BLaER1 treated with 17β-estradiol and CSF1 and Interleukin-3, amounts not matched to agents 10 nM and 100 nM (cell line): Measurements from ENCODE around the gene FFAR2.
"Not testable (repeated sequence)": the region's sequence is repeated elsewhere in the genome, so short reads cannot be mapped to it uniquely, and the experiment has no call there.

ENCODE experiments used
- H3K27ac ChIP-seq, 11 experiments: shearing (Covaris generic); formaldehyde crosslinking; 2 replicates each; pipeline ENCODE4 v1.8.1; 2022
- H3K27me3 ChIP-seq, 11 experiments: shearing (Covaris generic); formaldehyde crosslinking; 2 replicates each; pipeline ENCODE4 v1.8.1; 2022
- H3K36me3 ChIP-seq, 11 experiments: shearing (Covaris generic); formaldehyde crosslinking; 2 replicates each; pipeline ENCODE4 v1.8.1; 2022
- H3K4me1 ChIP-seq, 10 experiments: shearing (Covaris generic); formaldehyde crosslinking; 2 replicates each; pipeline ENCODE4 v1.8.1; 2022
- H3K4me2 ChIP-seq, 11 experiments: shearing (Covaris generic); formaldehyde crosslinking; 2 replicates each; pipeline ENCODE4 v1.8.1; 2022
- H3K4me3 ChIP-seq, 10 experiments: shearing (Covaris generic); formaldehyde crosslinking; 2 replicates each; pipeline ENCODE4 v1.8.1; 2022
- H3K9ac ChIP-seq, 11 experiments: shearing (Covaris generic); formaldehyde crosslinking; 2 replicates each; pipeline ENCODE4 v1.8.1; 2022
- H3K9me3 ChIP-seq, 11 experiments: shearing (Covaris generic); formaldehyde crosslinking; replicated peaks in 1 of 11; 2 replicates each; pipeline ENCODE4 v1.8.1; 2022
- H4K20me1 ChIP-seq, 11 experiments: shearing (Covaris generic); formaldehyde crosslinking; 2 replicates each; pipeline ENCODE4 v1.8.1; 2022
- Cebpa-rat ChIP-seq, 11 experiments: shearing (Covaris generic); IDR thresholded peaks; 2 replicates each; pipeline ENCODE4 v1.8.1; 2022

FFAR2 gene

GRCh38 chr19:35447606-35448469 is at the start of gene FFAR2:
TSS of gene FFAR2 (plus strand) at chr19:35448257. CDS start at chr19:35449715, 1,458 bp downstream.
- Histone ChIP-seq H3K4me1 (peaks cover 55 to 100% (median 90%) of the 10 kb centered on the region in 10 experiments), H3K9me3 (peaks cover 0 to 6% (median 0%) of the 10 kb centered on the region in 11 experiments; a peak in 3 of 22 replicates), H3K4me2 (peak within 1 kb of the TSS; percentile 65 to 99 (median 90)), H3K36me3 (peaks cover 0 to 20% (median 0%) of the 10 kb centered on the region in 11 experiments; a peak in 5 of 22 replicates), H3K27ac (peak within 1 kb of the TSS; percentile 17 to 99 (median 84)), H3K4me3 (peak within 1 kb of the TSS in 8 of 10 experiments; percentile 7 to 57 (median 38); a peak in 11 of 20 replicates), H3K27me3 (no peaks in the 10 kb centered on the region), H4K20me1 (peaks cover 0 to 11% (median 0%) of the 10 kb centered on the region in 11 experiments; a peak in 1 of 22 replicates), H3K9ac (peak within 1 kb of the TSS in 9 of 11 experiments; percentile 39 to 88 (median 80); a peak in 17 of 22 replicates)
- TF ChIP-seq Cebpa-rat (IDR thresholded peaks at IDR 0.05), result no peak

GRCh38 chr19:35398570-35398969 is 49.5 kb upstream of the FFAR2 start:
- no peak overlapping the region for H3K4me3 ChIP-seq
- H3K9ac ChIP-seq, result no peak overlapping the region
- no peaks in the 10 kb centered on the region for H4K20me1 ChIP-seq
- no peaks in the 10 kb centered on the region for H3K27me3 ChIP-seq
- H3K27ac ChIP-seq, result no peak overlapping the region
- H3K4me2 ChIP-seq, result no peak overlapping the region
- no peaks in the 10 kb centered on the region for H3K9me3 ChIP-seq
- peaks cover 31 to 64% (median 39%) of the 10 kb centered on the region in 10 experiments for H3K4me1 ChIP-seq
- no peaks in the 10 kb centered on the region for H3K36me3 ChIP-seq
- no peak for TF ChIP-seq Cebpa-rat (IDR thresholded peaks at IDR 0.05)

- no peak overlapping the region for H3K4me3 ChIP-seq
- peaks cover 27 to 58% (median 35%) of the 10 kb centered on the region in 10 experiments for H3K4me1 ChIP-seq
- H3K36me3 ChIP-seq, result no peaks in the 10 kb centered on the region
- H3K27me3 ChIP-seq, result no peaks in the 10 kb centered on the region
- no peak overlapping the region for H3K9ac ChIP-seq
- H3K27ac ChIP-seq, result no peak overlapping the region
- no peak for TF ChIP-seq Cebpa-rat (IDR thresholded peaks at IDR 0.05)
- peak overlapping the region in 6 of 11 experiments; percentile 0 to 47 (median 16); a peak in 5 of 22 replicates for H3K4me2 ChIP-seq
- no peaks in the 10 kb centered on the region for H4K20me1 ChIP-seq
- H3K9me3 ChIP-seq, result no peaks in the 10 kb centered on the region
Measured at GRCh38 chr19:35399231-35399630, 48.8 kb upstream of the FFAR2 start.

- no peak for TF ChIP-seq Cebpa-rat (IDR thresholded peaks at IDR 0.05)
- Histone ChIP-seq H4K20me1 (no peaks in the 10 kb centered on the region), H3K27ac (no peak overlapping the region), H3K4me1 (peaks cover 27 to 48% (median 35%) of the 10 kb centered on the region in 10 experiments), H3K4me3 (no peak overlapping the region), H3K9me3 (no peaks in the 10 kb centered on the region), H3K9ac (no peak overlapping the region), H3K4me2 (peak overlapping the region in 6 of 11 experiments; percentile 0 to 47 (median 16); a peak in 5 of 22 replicates), H3K36me3 (no peaks in the 10 kb centered on the region), H3K27me3 (no peaks in the 10 kb centered on the region)
Measured at GRCh38 chr19:35399948-35400772, 47.9 kb upstream of the FFAR2 start.

GRCh38 chr19:35400773-35401100 is 47.3 kb upstream of the FFAR2 start:
- H3K36me3 ChIP-seq, result no peaks in the 10 kb centered on the region
- peaks cover 27 to 43% (median 35%) of the 10 kb centered on the region in 10 experiments for H3K4me1 ChIP-seq
- no peak overlapping the region for H3K4me3 ChIP-seq
- no peaks in the 10 kb centered on the region for H4K20me1 ChIP-seq
- peak overlapping the region in 4 of 11 experiments; percentile 19 to 42 (median 33); a peak in 5 of 22 replicates for H3K4me2 ChIP-seq
- H3K9me3 ChIP-seq, result no peaks in the 10 kb centered on the region
- no peak overlapping the region for H3K27ac ChIP-seq
- H3K9ac ChIP-seq, result no peak overlapping the region
- no peak for TF ChIP-seq Cebpa-rat (IDR thresholded peaks at IDR 0.05)
- no peaks in the 10 kb centered on the region for H3K27me3 ChIP-seq

GRCh38 chr19:35401416-35401815 is 46.6 kb upstream of the FFAR2 start:
- H3K9me3 ChIP-seq, H4K20me1 ChIP-seq, H3K36me3 ChIP-seq, H3K9ac ChIP-seq, H3K27me3 ChIP-seq, H3K4me3 ChIP-seq: not testable (repeated sequence)
- H3K27ac ChIP-seq, result 0 out of 22 replicates have a peak overlapping the region, but pooled peaks of 1 of the 11 experiments have one; percentile 19
- H3K4me2 ChIP-seq, result peak overlapping the region; percentile 19 to 60 (median 50)
- peaks cover 27 to 38% (median 34%) of the 10 kb centered on the region in 10 experiments for H3K4me1 ChIP-seq

- Histone ChIP-seq H3K4me3 (no peak overlapping the region), H3K27ac (no peak overlapping the region), H3K9me3 (no peaks in the 10 kb centered on the region), H4K20me1 (no peaks in the 10 kb centered on the region), H3K36me3 (no peaks in the 10 kb centered on the region), H3K4me1 (peaks cover 24 to 36% (median 32%) of the 10 kb centered on the region in 10 experiments), H3K27me3 (no peaks in the 10 kb centered on the region), H3K4me2 (peak overlapping the region in 4 of 11 experiments; percentile 34 to 54 (median 46); a peak in 3 of 22 replicates), H3K9ac (no peak overlapping the region)
- TF ChIP-seq Cebpa-rat (IDR thresholded peaks at IDR 0.05), result no peak
Measured at GRCh38 chr19:35403116-35403760, 44.8 kb upstream of the FFAR2 start.

GRCh38 chr19:35404879-35405622 is 43.0 kb upstream of the FFAR2 start:
- peak overlapping the region in 1 of 11 experiments; percentile 9; a peak in 1 of 22 replicates for H3K27ac ChIP-seq
- H3K9ac ChIP-seq, result no peak overlapping the region
- H3K27me3 ChIP-seq, result no peaks in the 10 kb centered on the region
- no peak overlapping the region for H3K4me3 ChIP-seq
- H3K4me1 ChIP-seq, result peaks cover 16 to 33% (median 24%) of the 10 kb centered on the region in 10 experiments
- no peaks in the 10 kb centered on the region for H4K20me1 ChIP-seq
- no peak for TF ChIP-seq Cebpa-rat (IDR thresholded peaks at IDR 0.05)
- no peaks in the 10 kb centered on the region for H3K9me3 ChIP-seq
- H3K4me2 ChIP-seq, result no peak overlapping the region
- no peaks in the 10 kb centered on the region for H3K36me3 ChIP-seq
